Parathyroid adenoma (tissue), 2 donors: ENCODE data around the gene ZNF525.
"Not testable (repeated sequence)": the region's sequence is repeated elsewhere in the genome, so short reads cannot be mapped to it uniquely, and the experiment has no call there.

Experiments
- H2AFZ ChIP-seq: fragments of 300-600 bp; sonication (generic); one replicate; pipeline ENCODE4 v1.7.0; 2017; ENCODE audit warnings: antibody characterized with exemption, mild to moderate bottlenecking
- H3K27ac ChIP-seq: fragments of 300-600 bp; sonication (generic); one replicate; pipeline ENCODE4 v1.7.0; 2017
- H3K27me3 ChIP-seq: fragments of 300-600 bp; sonication (generic); one replicate; pipeline ENCODE4 v1.7.0; 2017; ENCODE audit warnings: low read length; ENCODE audit not compliant: control insufficient read depth, insufficient read depth
- H3K36me3 ChIP-seq: fragments of 300-600 bp; sonication (generic); one replicate; pipeline ENCODE4 v1.7.0; 2017; ENCODE audit warnings: low read length; ENCODE audit not compliant: control insufficient read depth, insufficient read depth
- H3K4me1 ChIP-seq: fragments of 300-600 bp; sonication (generic); one replicate; pipeline ENCODE4 v1.7.0; 2017; ENCODE audit warnings: control low read depth
- H3K4me2 ChIP-seq: fragments of 300-600 bp; sonication (generic); one replicate; pipeline ENCODE4 v1.7.0; 2017; ENCODE audit warnings: low read length
- H3K4me3 ChIP-seq: fragments of 300-600 bp; sonication (generic); one replicate; pipeline ENCODE4 v1.7.0; 2017; ENCODE audit warnings: low read depth, low read length
- H3K79me2 ChIP-seq: fragments of 300-600 bp; sonication (generic); one replicate; pipeline ENCODE4 v1.7.0; 2017; ENCODE audit warnings: control low read depth
- H3K9ac ChIP-seq: fragments of 300-600 bp; sonication (generic); one replicate; pipeline ENCODE4 v1.7.0; 2017; ENCODE audit warnings: mild to moderate bottlenecking
- H3K9me3 ChIP-seq: fragments of 300-600 bp; sonication (generic); one replicate; pipeline ENCODE4 v1.7.0; 2017; ENCODE audit warnings: low read length; ENCODE audit not compliant: control insufficient read depth
- CTCF ChIP-seq: fragments of 300-600 bp; sonication (generic); IDR thresholded peaks from one replicate; pipeline ENCODE4 v1.7.0; 2017; ENCODE audit warnings: antibody characterized with exemption, mild to moderate bottlenecking
- donor health status: primary hyperparathyroidism.

The ZNF525 gene

GRCh38 chr19:53394974-53395839 is 29.7 kb downstream of the ZNF525 start, which contains the start of gene ZNF765:
Gene ZNF765 (plus strand): TSS chr19:53395149. CDS start chr19:53398016, 2,867 bp downstream.
- Histone ChIP-seq H3K27me3 (no peaks in the 10 kb centered on the region), H3K79me2 (peaks cover 2% of the 10 kb centered on the region), H3K4me2 (peak within 1 kb of the TSS; percentile 74), H3K9me3 (no peaks in the 10 kb centered on the region), H2AFZ (peak within 1 kb of the TSS; percentile 86), H3K4me1 (peaks cover 12% of the 10 kb centered on the region), H3K36me3 (no peaks in the 10 kb centered on the region), H3K4me3 (peak within 1 kb of the TSS; percentile 97), H3K27ac (peak within 1 kb of the TSS; percentile 92), H3K9ac (peak within 1 kb of the TSS; percentile 40)
- peak; percentile 61 for TF ChIP-seq CTCF

- Histone ChIP-seq H3K27ac (peak overlapping the region; percentile 92), H3K4me2 (peak overlapping the region; percentile 74), H3K4me3 (peak overlapping the region; percentile 97), H2AFZ (peak overlapping the region; percentile 86), H3K4me1 (peaks cover 12% of the 10 kb centered on the region)
- H3K36me3 ChIP-seq, H3K9ac ChIP-seq, H3K27me3 ChIP-seq, H3K79me2 ChIP-seq, H3K9me3 ChIP-seq: not testable (repeated sequence)
Measured at GRCh38 chr19:53395840-53396524, 30.5 kb downstream of the ZNF525 start.

- peak overlapping the region; percentile 92 for H3K27ac ChIP-seq
- no peak for TF ChIP-seq CTCF
Measured at GRCh38 chr19:53396525-53396868, 31.0 kb downstream of the ZNF525 start.

GRCh38 chr19:53397918-53398317 is 32.4 kb downstream of the ZNF525 start:
- not testable (repeated sequence) for H3K4me3 ChIP-seq, H2AFZ ChIP-seq, H3K9ac ChIP-seq, H3K36me3 ChIP-seq, H3K9me3 ChIP-seq, H3K79me2 ChIP-seq, H3K27me3 ChIP-seq
- Histone ChIP-seq H3K4me2 (peak overlapping the region; percentile 74), H3K27ac (peak overlapping the region; percentile 92), H3K4me1 (peaks cover 12% of the 10 kb centered on the region)

More at GRCh38 chr19:53396525-53396868, 31.0 kb downstream of the ZNF525 start:
- Histone ChIP-seq H3K4me1 (peaks cover 12% of the 10 kb centered on the region), H3K27me3 (no peaks in the 10 kb centered on the region), H3K9ac (no peak overlapping the region), H3K9me3 (no peaks in the 10 kb centered on the region), H2AFZ (no peak overlapping the region), H3K36me3 (no peaks in the 10 kb centered on the region), H3K79me2 (peaks cover 4% of the 10 kb centered on the region), H3K4me2 (peak overlapping the region; percentile 74), H3K4me3 (peak overlapping the region; percentile 97)

GRCh38 chr19:53409505-53410204 is 44.1 kb downstream of the ZNF525 start:
- Histone ChIP-seq H3K27me3 (no peaks in the 10 kb centered on the region), H3K4me2 (no peak overlapping the region), H3K36me3 (peaks cover 28% of the 10 kb centered on the region), H3K9ac (no peak overlapping the region), H3K27ac (no peak overlapping the region), H3K79me2 (peaks cover 5% of the 10 kb centered on the region), H3K4me1 (no peaks in the 10 kb centered on the region), H3K4me3 (no peak overlapping the region), H2AFZ (no peak overlapping the region), H3K9me3 (peaks cover 25% of the 10 kb centered on the region)
- TF ChIP-seq CTCF, result no peak

- H3K4me2 ChIP-seq, H2AFZ ChIP-seq, H3K79me2 ChIP-seq, H3K4me1 ChIP-seq, H3K36me3 ChIP-seq, H3K4me3 ChIP-seq, H3K9ac ChIP-seq, H3K27ac ChIP-seq, H3K9me3 ChIP-seq, H3K27me3 ChIP-seq: not testable (repeated sequence)
Measured at GRCh38 chr19:53420520-53421315, 55.2 kb downstream of the ZNF525 start.
